Heart left ventricle (tissue), 13 donors: ENCODE results near the gene CLPTM1L.

Source experiments
- CTCF ChIP-seq, 12 donors: fragments of 200-600 bp; sonication (generic) in 4 of 12; IDR thresholded peaks; one replicate each; pipeline versions ENCODE4 v1.5.0 to v1.8.0; 2018 to 2022; ENCODE audit warnings: antibody characterized with exemption in 12 of 12, mild to moderate bottlenecking in 5 of 12
- POLR2A ChIP-seq, 2 donors: fragments of 450-650 bp; IDR thresholded peaks; one replicate each; pipeline ENCODE4 v1.6.1; 2017; ENCODE audit warnings: antibody characterized with exemption in 2 of 2, mild to moderate bottlenecking in 2 of 2, moderate library complexity in 2 of 2
- donor health status: ischemic (EF 13 %, LVEDD 7.1; RV severe dilation, severe dysfunction).
- donor health status: DM: no; HTN: yes; CAD: no.
- donor health status: DM: no; HTN: no; CAD: no.
- donor health status: ischemic (EF 25% LVEDD 6.9; RV normal size, moderate dysfunction).
- donor health status: ischemic (EF 25% LVEDD 5.7; RV mildly dilated, moderate dysfunction).
- donor health status: ischemic (EF 35%, LVEDD 5.7; RV mildly dilated, moderate dysfunction).
- donor health status: nonischemic (EF 11% LVEDD 7.7; RV severe dilation, severe dysfunction).
- donor health status: DM: yes; HTN: yes; CAD: no.
- donor health status: PGD.
- donor health status: ischemic (EF 29% LVEDD 5.4; RV normal size, mild dysfunction).
- donor health status: nonischemic (EF 23%, LVEDD 6.1; RV moderate dilation, normal function).

GRCh38 chr5:1351156-1351555 is 6.3 kb upstream of the CLPTM1L start:
- TF ChIP-seq CTCF (IDR thresholded peaks at IDR 0.05) (no peak), POLR2A (IDR thresholded peaks at IDR 0.05) (no peak)
